Osteocyte (in vitro differentiated cells): Measurements from ENCODE around the gene HNRNPA0. TPM values are rescaled to one million over a fixed set of nuclear protein-coding genes. Genes with fewer than 3 reads are reported as not detected.

Source experiments
- DNase-seq: peaks from one replicate; pipeline ENCODE4 v3.0.0; 2021; ENCODE audit warnings: mixed read lengths; ENCODE audit not compliant: unreplicated experiment; ENCODE audit errors: extremely low spot score
- H3K27ac Mint-ChIP-seq: one replicate; pipeline ENCODE4 v1.8.0; 2021; ENCODE audit warnings: mild to moderate bottlenecking, mixed read lengths; ENCODE audit not compliant: unreplicated experiment
- H3K27me3 Mint-ChIP-seq: one replicate; pipeline ENCODE4 v1.8.0; 2021; ENCODE audit warnings: mixed read lengths; ENCODE audit not compliant: unreplicated experiment
- H3K36me3 Mint-ChIP-seq: one replicate; pipeline ENCODE4 v1.8.0; 2021; ENCODE audit warnings: mixed read lengths; ENCODE audit not compliant: unreplicated experiment
- H3K4me1 Mint-ChIP-seq: one replicate; pipeline ENCODE4 v1.8.0; 2021; ENCODE audit warnings: mixed read lengths; ENCODE audit not compliant: unreplicated experiment
- H3K4me3 Mint-ChIP-seq: one replicate; pipeline ENCODE4 v1.8.0; 2021; ENCODE audit warnings: mild to moderate bottlenecking, moderate library complexity, mixed read lengths; ENCODE audit not compliant: unreplicated experiment
- H3K9me3 Mint-ChIP-seq: one replicate; pipeline ENCODE4 v1.8.0; 2021; ENCODE audit warnings: mixed read lengths; ENCODE audit not compliant: unreplicated experiment
- CTCF ChIP-seq: fragments of 200-600 bp; sonication (generic); IDR thresholded peaks from 2 replicates; pipeline ENCODE4 v1.5.0; 2021; ENCODE audit warnings: antibody characterized with exemption, mild to moderate bottlenecking, moderate library complexity
- long read RNA-seq: library from polyadenylated mRNA; unstranded; transcript quantifications from one replicate; pipeline ENCODE4 v2.0.0, GENCODE V29; 2021
- total RNA-seq: library from RNA; stranded (reverse); gene quantifications from 2 replicates; pipeline ENCODE4 v1.2.1, GENCODE V29; 2021

HNRNPA0 gene
- 43.3 TPM in 2 replicates for total RNA-seq
- long read RNA-seq, full-length matches to known transcripts = 6 of 6 reads
- long read RNA-seq, partial matches to known transcripts = 0 of 6 reads
- long read RNA-seq, other reads (novel, unspliced or antisense) = 0 of 6 reads

GRCh38 chr5:137754188-137754960, at the start of gene HNRNPA0:
TSS of gene HNRNPA0 (minus strand) at chr5:137754363. CDS start at chr5:137754066, 297 bp downstream.
- Mint-ChIP-seq H3K4me3 (peak within 1 kb of the TSS; percentile 99), H3K36me3 (peaks cover 15% of the 10 kb centered on the region), H3K4me1 (peaks cover 22% of the 10 kb centered on the region), H3K27ac (peak within 1 kb of the TSS; percentile 100), H3K27me3 (peaks cover 30% of the 10 kb centered on the region), H3K9me3 (no peaks in the 10 kb centered on the region)
- TF ChIP-seq CTCF = no peak
- peak; percentile 98 for DNase-seq

GRCh38 chr5:137802282-137803210, 48.4 kb upstream of the HNRNPA0 start:
- no peaks in the 10 kb centered on the region for H3K36me3 Mint-ChIP-seq
- peaks cover 58% of the 10 kb centered on the region for H3K27me3 Mint-ChIP-seq
- no peaks in the 10 kb centered on the region for H3K9me3 Mint-ChIP-seq
- no peak for TF ChIP-seq CTCF
- H3K4me1 Mint-ChIP-seq = no peaks in the 10 kb centered on the region
- H3K27ac Mint-ChIP-seq = no peak overlapping the region
- no peak for DNase-seq
- no peak overlapping the region for H3K4me3 Mint-ChIP-seq

- H3K9me3 Mint-ChIP-seq = no peaks in the 10 kb centered on the region
- no peaks in the 10 kb centered on the region for H3K4me1 Mint-ChIP-seq
- peaks cover 63% of the 10 kb centered on the region for H3K27me3 Mint-ChIP-seq
- no peaks in the 10 kb centered on the region for H3K36me3 Mint-ChIP-seq
- DNase-seq = no peak
- no peak overlapping the region for H3K27ac Mint-ChIP-seq
- no peak for TF ChIP-seq CTCF
- no peak overlapping the region for H3K4me3 Mint-ChIP-seq
Observed at GRCh38 chr5:137800700-137801411, 46.7 kb upstream of the HNRNPA0 start.

- H3K27me3 Mint-ChIP-seq = peaks cover 57% of the 10 kb centered on the region
- TF ChIP-seq CTCF = no peak
- no peaks in the 10 kb centered on the region for H3K4me1 Mint-ChIP-seq
- DNase-seq = no peak
- H3K27ac Mint-ChIP-seq = no peak overlapping the region
- no peaks in the 10 kb centered on the region for H3K9me3 Mint-ChIP-seq
- H3K36me3 Mint-ChIP-seq = no peaks in the 10 kb centered on the region
- H3K4me3 Mint-ChIP-seq = no peak overlapping the region
Observed at GRCh38 chr5:137796279-137796678, 42.1 kb upstream of the HNRNPA0 start.
